ENCODE results near the gene NUP214.
"Not testable (repeated sequence)": the region's sequence is repeated elsewhere in the genome, so short reads cannot be mapped to it uniquely, and the experiment has no call there.

NUP214 gene

GRCh38 chr9:131259432-131259898, 134.1 kb downstream of the NUP214 start:
- DNase-seq (ENCODE audit: low read depth, low spot score) = no peak

GRCh38 chr9:131259916-131260597, 134.7 kb downstream of the NUP214 start:
- no peak for DNase-seq (ENCODE audit: low read depth, low spot score)

GRCh38 chr9:131260751-131261452, 135.5 kb downstream of the NUP214 start:
- DNase-seq (ENCODE audit: low read depth, low spot score) = no peak

DNA sequence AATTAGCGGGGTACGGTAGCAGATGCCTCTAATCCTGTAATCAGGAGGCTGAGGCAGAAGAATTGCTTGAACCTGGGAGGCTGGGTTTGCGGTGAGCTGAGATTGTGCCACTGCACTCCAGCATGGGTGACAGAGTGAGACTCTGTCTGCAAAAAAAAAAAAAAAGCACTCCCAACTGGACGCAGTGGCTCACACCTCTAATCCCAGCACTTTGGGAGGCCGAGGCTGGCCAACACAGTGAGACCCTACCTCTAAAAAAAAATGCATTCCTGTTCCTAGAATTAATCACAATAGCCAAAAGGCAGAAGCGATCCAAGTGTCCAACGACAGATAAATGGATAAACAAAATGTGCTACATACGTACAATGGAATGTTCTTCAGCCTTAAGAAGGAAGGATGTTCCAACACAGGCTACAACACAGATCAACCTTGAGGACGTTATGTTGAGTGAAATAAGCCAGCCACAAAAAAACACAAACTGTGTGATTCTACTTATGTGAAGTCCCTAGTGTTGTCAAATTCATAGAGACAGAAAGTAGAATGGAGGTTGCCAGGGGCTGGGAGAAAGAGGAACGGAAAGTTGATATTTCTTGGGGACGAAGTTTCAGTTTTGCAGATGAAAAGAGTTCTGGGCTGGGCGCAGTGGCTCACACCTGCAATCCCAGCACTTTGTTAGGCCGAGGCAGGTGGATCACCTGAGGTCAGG, 137.1 kb downstream of the NUP214 start:
- DNase-seq (ENCODE audit: low read depth, low spot score) = no peak

GRCh38 chr9:131263033-131263343, 137.6 kb downstream of the NUP214 start:
- DNase-seq (ENCODE audit: low read depth, low spot score) = not testable (repeated sequence)

- DNase-seq (ENCODE audit: low read depth, low spot score) = no peak
Measured at GRCh38 chr9:131263701-131264100, 138.3 kb downstream of the NUP214 start.

GRCh38 chr9:131264231-131264630, 138.8 kb downstream of the NUP214 start:
- no peak for DNase-seq (ENCODE audit: low read depth, low spot score)

GRCh38 chr9:131266266-131267229, 141.2 kb downstream of the NUP214 start:
- DNase-seq (ENCODE audit: low read depth, low spot score) = no peak

GRCh38 chr9:131270171-131271015, 145.0 kb downstream of the NUP214 start:
- DNase-seq (ENCODE audit: low read depth, low spot score) = no peak

GRCh38 chr9:131271016-131271273, 145.6 kb downstream of the NUP214 start:
- DNase-seq (ENCODE audit: low read depth, low spot score) = not testable (repeated sequence)

- DNase-seq (ENCODE audit: low read depth, low spot score) = no peak
Measured at GRCh38 chr9:131271506-131271931, 146.1 kb downstream of the NUP214 start.

DNA sequence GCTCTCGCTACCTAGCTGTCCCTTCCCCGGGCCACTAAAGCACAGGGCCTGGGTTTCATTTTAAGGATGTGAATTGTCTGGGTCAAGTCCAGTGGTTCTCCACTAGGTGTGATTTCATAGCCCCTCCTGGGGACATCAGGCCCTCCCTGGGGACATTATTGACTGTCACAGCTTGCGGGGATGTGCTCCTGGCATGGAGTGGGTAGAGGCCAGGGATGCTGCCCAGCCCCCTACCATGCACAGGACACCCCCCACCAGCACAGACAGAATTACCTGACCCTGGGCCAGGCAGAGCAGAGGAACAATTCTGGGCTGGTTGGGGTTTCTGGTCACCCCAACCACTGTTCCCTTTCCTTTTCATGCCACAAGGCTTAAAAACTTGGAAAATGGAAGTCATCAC, 146.8 kb downstream of the NUP214 start:
- no peak for DNase-seq (ENCODE audit: low read depth, low spot score)

DNA sequence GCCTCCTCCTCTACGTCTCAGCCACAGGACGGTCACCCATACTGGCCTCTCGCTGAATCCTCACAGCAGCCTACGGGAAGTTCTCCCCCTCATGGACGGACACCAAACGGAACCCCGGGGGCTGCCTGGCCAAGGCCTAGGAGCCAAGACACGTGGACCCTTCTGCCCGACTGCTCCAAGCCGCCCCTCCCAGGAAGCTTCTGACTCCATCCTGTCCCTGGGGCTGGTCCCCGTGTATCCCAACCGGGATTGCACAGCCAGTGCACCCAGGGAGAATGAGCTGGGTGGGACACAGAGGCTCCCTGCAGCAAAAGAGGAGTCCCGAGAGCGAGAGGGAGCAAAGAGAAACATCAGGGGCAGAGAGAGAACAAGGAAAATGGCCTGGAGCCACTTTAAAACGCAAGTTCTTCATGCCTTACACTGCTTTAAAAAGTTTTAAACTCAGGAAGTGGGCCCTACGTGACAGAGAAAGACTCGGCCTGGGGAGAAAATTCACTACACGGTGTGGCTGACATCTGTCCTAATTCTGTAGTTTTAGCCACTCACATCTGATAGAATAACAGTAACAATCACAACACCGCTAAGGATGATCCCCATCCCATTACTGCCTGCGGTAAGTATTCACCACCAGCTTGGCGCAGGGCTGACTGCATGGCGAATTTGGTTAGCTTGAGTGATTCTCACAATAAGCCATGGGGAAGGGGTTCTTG, 147.9 kb downstream of the NUP214 start:
- DNase-seq (ENCODE audit: low read depth, low spot score) = no peak

DNA sequence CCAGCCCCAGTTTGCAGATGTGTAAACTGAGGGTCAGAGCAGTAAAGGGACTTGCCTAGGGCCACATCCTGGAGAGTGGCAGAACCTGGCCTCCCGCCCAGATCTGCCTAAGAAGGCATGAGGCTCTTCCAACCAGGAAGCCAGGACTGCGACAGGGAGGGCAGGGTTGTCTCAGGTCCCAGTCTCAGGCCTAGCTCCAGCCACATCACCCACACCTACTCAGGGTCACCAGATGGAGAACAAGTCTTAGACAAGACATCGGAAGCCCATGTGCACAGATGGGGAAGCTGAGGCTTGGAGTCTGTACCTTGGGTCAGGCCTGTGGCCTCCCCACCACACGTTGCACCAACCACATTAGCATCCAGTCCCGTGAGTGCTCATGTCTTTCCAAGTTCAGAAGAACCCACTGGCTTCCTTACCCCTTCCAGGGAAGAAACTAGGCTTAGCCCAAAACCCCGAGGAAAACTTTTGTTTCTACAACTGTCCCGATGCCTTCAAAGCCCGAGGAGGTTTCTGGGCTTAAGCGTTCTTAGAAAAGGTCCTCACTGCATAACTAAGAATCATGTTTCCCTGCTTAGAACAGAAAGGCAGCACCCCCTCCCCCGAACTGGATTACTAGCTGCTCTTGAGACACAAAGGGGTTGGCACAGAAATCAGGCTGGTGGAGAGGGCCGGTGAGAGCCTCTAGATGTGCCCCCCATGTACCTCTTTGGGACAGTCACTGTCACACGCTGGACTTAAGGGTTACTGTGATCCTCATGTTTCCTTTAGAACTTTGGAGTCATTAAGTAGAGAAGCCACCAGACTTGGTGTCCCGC, 148.7 kb downstream of the NUP214 start:
- DNase-seq (ENCODE audit: low read depth, low spot score) = no peak

DNA sequence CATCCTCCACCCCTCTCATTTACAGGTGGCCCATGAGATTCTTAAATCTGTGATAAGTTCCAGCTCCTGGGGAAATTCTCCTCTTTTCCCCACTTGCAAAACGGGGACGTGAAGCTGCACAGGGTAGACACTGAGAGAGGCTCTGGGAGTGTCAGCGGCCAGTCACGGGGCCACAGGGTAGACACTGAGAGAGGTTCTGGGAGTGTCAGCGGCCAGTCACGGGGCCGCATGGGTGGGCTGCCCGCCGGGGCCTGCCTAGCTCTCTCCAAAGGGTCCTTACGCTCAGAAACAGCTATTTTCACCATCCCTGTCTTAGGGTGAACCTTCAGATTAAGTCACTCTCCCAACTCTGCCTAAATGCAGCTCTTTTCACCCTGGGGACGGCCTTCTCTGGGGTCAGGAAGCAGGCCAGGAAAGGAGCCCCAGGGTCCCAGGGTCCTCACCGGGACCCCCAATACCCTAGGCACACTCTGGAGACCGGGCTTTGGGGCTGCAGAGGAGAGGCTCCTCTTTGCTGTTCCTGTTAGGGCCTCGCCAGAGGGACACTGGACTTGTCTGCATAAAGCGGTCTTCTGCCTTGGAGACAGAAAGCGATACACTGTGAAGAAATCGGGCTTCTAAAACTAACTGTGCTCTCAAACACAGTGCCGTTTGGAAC, 149.4 kb downstream of the NUP214 start:
- DNase-seq (ENCODE audit: low read depth, low spot score) = no peak

DNA sequence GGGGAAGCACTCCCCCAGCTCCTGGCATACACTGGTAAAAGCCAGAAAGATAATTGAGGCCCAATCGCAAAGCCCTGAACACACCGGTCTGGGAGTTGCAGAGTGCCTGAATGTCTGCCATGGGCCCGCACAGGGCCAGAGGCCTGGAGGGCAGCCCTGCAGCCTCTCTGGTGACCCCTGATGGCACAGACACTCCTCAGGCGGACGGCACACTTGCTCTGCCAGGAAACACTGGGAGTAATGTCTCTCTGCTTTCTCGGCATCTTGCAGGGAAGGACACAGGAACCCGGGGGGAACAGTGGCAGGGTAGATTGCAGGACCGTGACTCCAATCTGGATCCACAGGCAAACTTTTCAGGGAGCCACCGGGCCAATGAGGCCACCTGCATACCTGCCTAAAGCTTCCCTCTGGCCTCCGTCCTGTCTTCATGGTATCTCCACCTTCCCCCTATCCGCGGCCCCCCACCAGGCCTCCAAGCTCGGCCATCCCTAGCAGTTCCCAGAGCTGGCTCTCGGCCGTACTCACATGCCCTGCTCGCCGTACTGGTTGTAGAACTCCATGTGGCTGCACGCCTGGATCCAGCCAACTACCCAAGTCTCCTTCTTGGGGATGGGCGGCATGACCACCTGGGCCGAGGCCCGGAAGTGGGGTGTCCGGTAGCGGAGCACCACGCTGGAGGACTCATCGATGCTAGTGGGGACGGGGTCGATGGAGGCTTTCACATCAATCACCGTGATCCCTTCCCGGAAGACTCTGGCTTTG, 150.1 kb downstream of the NUP214 start:
- DNase-seq (ENCODE audit: low read depth, low spot score) = no peak

GRCh38 chr9:131276094-131276888, 150.9 kb downstream of the NUP214 start, which contains the start of gene FAM78A:
Gene FAM78A (minus strand): TSS chr9:131276510. CDS start chr9:131276179, 331 bp downstream.
- no peak for DNase-seq (ENCODE audit: low read depth, low spot score)

Data from iPS DF 19.7 (cell line).